DND-41 (cell line): ENCODE data around the gene PRKAG2.

Experiments
- ATAC-seq: fragments of 200-7000 bp; cut with Tn5 transposase; 3 replicates; pipeline ENCODE4 v1.9.1; 2021; ENCODE audit warnings: low read depth; ENCODE audit not compliant: insufficient read depth
- DNase-seq: peaks from one replicate; pipeline ENCODE4 v3.0.0-alpha.2; 2020
- H2AFZ ChIP-seq: 2 replicates; pipeline ENCODE4 v1.6.0; 2012; ENCODE audit warnings: low read depth, low read length
- H3K27ac ChIP-seq: 2 replicates; pipeline ENCODE4 v1.5.1; 2012; ENCODE audit warnings: low read length, inconsistent platforms
- H3K27me3 ChIP-seq: fragments of 200-600 bp; sonication (generic); 2 replicates; pipeline ENCODE4 v1.6.0; 2012; ENCODE audit warnings: low read length, mild to moderate bottlenecking, inconsistent platforms; ENCODE audit not compliant: insufficient read depth, poor library complexity
- H3K36me3 ChIP-seq: 2 replicates; pipeline ENCODE4 v1.5.1; 2012; ENCODE audit warnings: low read length, inconsistent platforms; ENCODE audit not compliant: insufficient read depth
- H3K4me1 ChIP-seq: 2 replicates; pipeline ENCODE4 v1.5.1; 2012; ENCODE audit warnings: mild to moderate bottlenecking, low read length; ENCODE audit not compliant: insufficient read depth
- H3K4me2 ChIP-seq: 2 replicates; pipeline ENCODE4 v1.6.0; 2012; ENCODE audit warnings: mild to moderate bottlenecking, moderate library complexity, low read length, inconsistent platforms; ENCODE audit not compliant: insufficient read depth
- H3K4me3 ChIP-seq, 2 experiments: fragments of 200-600 bp in 1 of 2; shearing (Covaris generic) in 1 of 2; 2 replicates each; pipeline ENCODE4 v1.5.1; 2012 to 2016; ENCODE audit warnings: inconsistent platforms in 2 of 2, low read length in 2 of 2, mild to moderate bottlenecking in 2 of 2, low read depth in 1 of 2, moderate library complexity in 1 of 2
- H3K79me2 ChIP-seq: 2 replicates; pipeline ENCODE4 v1.6.0; 2012; ENCODE audit warnings: low read length, inconsistent platforms; ENCODE audit not compliant: insufficient read depth
- H3K9ac ChIP-seq: 2 replicates; pipeline ENCODE4 v1.6.0; 2012; ENCODE audit warnings: low read depth, mild to moderate bottlenecking, inconsistent platforms, low read length, moderate library complexity
- H3K9me3 ChIP-seq: 2 replicates; pipeline ENCODE4 v1.5.1; 2012; ENCODE audit warnings: low read length, moderate library complexity, mild to moderate bottlenecking, inconsistent platforms; ENCODE audit not compliant: insufficient read depth, severe bottlenecking
- H4K20me1 ChIP-seq: 2 replicates; pipeline ENCODE4 v1.6.0; 2012; ENCODE audit warnings: low read length; ENCODE audit not compliant: insufficient read depth
- EZH2 ChIP-seq: IDR thresholded peaks from 3 replicates; pipeline ENCODE4 v1.6.1; 2012; ENCODE audit warnings: borderline replicate concordance, low read depth, mild to moderate bottlenecking, moderate library complexity, low read length, inconsistent platforms; ENCODE audit not compliant: severe bottlenecking
- TF ChIP-seq, protein P1 (sequence below): IDR thresholded peaks from 2 replicates; pipeline ENCODE4 v1.5.1; 2012; ENCODE audit warnings: borderline replicate concordance, low read length, moderate library complexity, mild to moderate bottlenecking; ENCODE audit not compliant: poor library complexity, severe bottlenecking; ENCODE audit errors: extremely low read depth

Gene PRKAG2

DNA sequence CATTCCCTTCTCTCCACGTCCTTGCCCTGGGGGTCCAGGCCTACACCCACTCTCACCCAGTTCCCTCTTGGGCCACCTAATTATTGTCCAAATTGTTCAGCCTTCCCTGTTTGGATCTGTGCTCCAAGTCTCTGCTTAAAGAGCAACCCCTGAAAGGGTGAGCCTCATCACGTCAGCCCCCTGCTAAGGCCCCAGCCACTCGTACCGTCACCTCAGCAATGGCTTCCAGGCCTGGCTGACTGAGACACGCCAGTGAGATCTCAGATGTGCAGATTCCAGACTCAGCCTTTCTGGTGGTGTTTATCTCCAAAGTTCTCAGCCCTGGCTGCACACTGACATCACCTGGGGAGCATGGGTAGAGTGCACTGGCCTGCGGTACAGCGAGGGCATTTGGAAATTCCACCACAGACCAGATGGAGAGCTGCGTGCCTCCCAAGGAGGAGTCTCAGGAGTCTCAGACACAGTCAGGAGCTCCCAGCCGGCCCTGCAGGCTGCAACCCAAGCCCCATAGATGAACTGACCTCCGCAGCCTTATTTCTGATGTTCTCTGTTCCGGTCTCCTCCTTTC, 87.5 kb downstream of the PRKAG2 start:
- Histone ChIP-seq H4K20me1 (0 out of 2 replicates have a peak, but pooled peaks cover 4% of the 10 kb centered on the region), H3K4me2 (no peak overlapping the region), H3K9ac (no peak overlapping the region), H2AFZ (no peak overlapping the region), H3K79me2 (no peaks in the 10 kb centered on the region), H3K4me3 (no peak overlapping the region), H3K4me1 (no peaks in the 10 kb centered on the region), H3K27me3 (peaks cover 19% of the 10 kb centered on the region), H3K27ac (no peak overlapping the region), H3K9me3 (no peaks in the 10 kb centered on the region), H3K36me3 (no peaks in the 10 kb centered on the region)
- TF ChIP-seq EZH2: no peak
- TF ChIP-seq, protein P1, sequence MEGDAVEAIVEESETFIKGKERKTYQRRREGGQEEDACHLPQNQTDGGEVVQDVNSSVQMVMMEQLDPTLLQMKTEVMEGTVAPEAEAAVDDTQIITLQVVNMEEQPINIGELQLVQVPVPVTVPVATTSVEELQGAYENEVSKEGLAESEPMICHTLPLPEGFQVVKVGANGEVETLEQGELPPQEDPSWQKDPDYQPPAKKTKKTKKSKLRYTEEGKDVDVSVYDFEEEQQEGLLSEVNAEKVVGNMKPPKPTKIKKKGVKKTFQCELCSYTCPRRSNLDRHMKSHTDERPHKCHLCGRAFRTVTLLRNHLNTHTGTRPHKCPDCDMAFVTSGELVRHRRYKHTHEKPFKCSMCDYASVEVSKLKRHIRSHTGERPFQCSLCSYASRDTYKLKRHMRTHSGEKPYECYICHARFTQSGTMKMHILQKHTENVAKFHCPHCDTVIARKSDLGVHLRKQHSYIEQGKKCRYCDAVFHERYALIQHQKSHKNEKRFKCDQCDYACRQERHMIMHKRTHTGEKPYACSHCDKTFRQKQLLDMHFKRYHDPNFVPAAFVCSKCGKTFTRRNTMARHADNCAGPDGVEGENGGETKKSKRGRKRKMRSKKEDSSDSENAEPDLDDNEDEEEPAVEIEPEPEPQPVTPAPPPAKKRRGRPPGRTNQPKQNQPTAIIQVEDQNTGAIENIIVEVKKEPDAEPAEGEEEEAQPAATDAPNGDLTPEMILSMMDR: no peak
- ATAC-seq (no peak), DNase-seq (no peak)

DNA sequence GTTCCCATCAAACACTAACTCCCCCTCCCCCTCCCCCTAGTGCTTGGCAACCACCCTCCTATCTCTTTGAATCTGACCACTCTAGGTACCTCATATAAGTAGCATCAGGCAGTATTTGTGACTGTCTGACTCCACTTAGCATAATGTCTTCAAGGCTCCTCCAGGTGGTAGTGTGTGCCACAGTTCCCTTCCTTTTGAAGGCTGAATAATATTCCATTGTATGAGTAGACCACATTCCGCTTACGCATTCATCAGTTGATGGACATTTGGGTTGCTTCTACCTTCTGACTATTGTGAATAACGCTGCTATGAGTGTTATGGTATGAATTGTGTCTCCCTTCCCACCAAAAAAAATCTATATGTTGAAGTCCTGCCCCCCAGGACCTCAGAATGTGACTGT, 89.6 kb downstream of the PRKAG2 start:
- ATAC-seq (no peak), DNase-seq (no peak)
- no peak overlapping the region for H3K9ac ChIP-seq
- no peak for TF ChIP-seq EZH2
- TF ChIP-seq, protein P1: no peak
- 0 out of 2 replicates have a peak, but pooled peaks cover 4% of the 10 kb centered on the region for H4K20me1 ChIP-seq
- no peak overlapping the region for H3K4me2 ChIP-seq
- no peaks in the 10 kb centered on the region for H3K4me1 ChIP-seq
- peaks cover 19% of the 10 kb centered on the region for H3K27me3 ChIP-seq
- H3K4me3 ChIP-seq: no peak overlapping the region
- no peaks in the 10 kb centered on the region for H3K79me2 ChIP-seq
- H3K27ac ChIP-seq: no peak overlapping the region
- H3K36me3 ChIP-seq: no peaks in the 10 kb centered on the region
- no peaks in the 10 kb centered on the region for H3K9me3 ChIP-seq
- H2AFZ ChIP-seq: no peak overlapping the region

- no peaks in the 10 kb centered on the region for H3K4me1 ChIP-seq
- H3K4me2 ChIP-seq: no peak overlapping the region
- TF ChIP-seq, protein P1: no peak
- TF ChIP-seq EZH2: no peak
- no peak overlapping the region for H3K9ac ChIP-seq
- peaks cover 19% of the 10 kb centered on the region for H3K27me3 ChIP-seq
- no peak overlapping the region for H3K27ac ChIP-seq
- no peak overlapping the region for H3K4me3 ChIP-seq
- no peak for DNase-seq
- no peaks in the 10 kb centered on the region for H3K36me3 ChIP-seq
- 0 out of 2 replicates have a peak, but pooled peaks cover 4% of the 10 kb centered on the region for H4K20me1 ChIP-seq
- H3K9me3 ChIP-seq: no peaks in the 10 kb centered on the region
- H2AFZ ChIP-seq: no peak overlapping the region
- ATAC-seq: no peak
- H3K79me2 ChIP-seq: no peaks in the 10 kb centered on the region
These were observed 90.0 kb downstream of the PRKAG2 start for GRCh38 chr7:151786936-151787335.
